SK-N-MC (cell line): ENCODE data around the gene ELMOD3.

Source experiments
- EZH2 ChIP-seq: fragments of 200-600 bp; sonication (generic); IDR thresholded peaks from one replicate; pipeline ENCODE4 v1.6.1; 2017; ENCODE audit warnings: antibody characterized with exemption
- POLR2AphosphoS5 ChIP-seq: IDR thresholded peaks from 2 replicates; pipeline ENCODE4 v1.6.1; 2012; ENCODE audit warnings: mild to moderate bottlenecking, low read depth, low read length, borderline replicate concordance

DNA sequence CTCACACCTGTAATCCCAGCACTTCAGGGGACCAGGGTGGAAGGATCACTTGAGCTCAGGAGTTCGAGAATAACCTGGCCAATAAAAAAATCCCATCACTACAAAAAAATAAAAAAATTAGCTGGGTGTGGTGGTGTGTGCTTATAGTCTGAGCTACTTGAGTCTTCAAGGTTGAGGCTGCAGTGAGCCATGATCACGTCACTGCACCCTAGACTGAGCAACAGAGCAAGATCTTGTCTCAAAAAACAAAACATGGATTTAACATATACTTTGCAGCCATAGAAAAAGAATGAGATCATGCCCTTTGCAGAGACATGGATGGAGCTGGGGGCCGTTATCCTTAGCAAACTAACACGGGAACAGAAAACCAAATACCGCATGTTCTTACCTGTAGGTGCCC is 86.2 kb downstream of the ELMOD3 start:
- TF ChIP-seq EZH2 (no peak), POLR2AphosphoS5 (no peak)
